Body of pancreas (tissue), 4 donors: Measurements from ENCODE around the gene SLC2A4RG.

Experiments used
- CTCF ChIP-seq, 7 experiments: fragments of 450-650 bp in 4 of 7; fragments of 200-600 bp in 3 of 7; sonication (generic) in 3 of 7; IDR thresholded peaks; one replicate each; pipeline ENCODE4 v1.5.1; 2016 to 2019; ENCODE audit warnings: antibody characterized with exemption in 7 of 7
- POLR2A ChIP-seq, 3 donors: fragments of 450-650 bp; IDR thresholded peaks; one replicate each; pipeline ENCODE4 v1.6.1; 2016; ENCODE audit warnings: antibody characterized with exemption in 3 of 3, mild to moderate bottlenecking in 2 of 3

- no peak for TF ChIP-seq CTCF (IDR thresholded peaks at IDR 0.05)
- no peak for TF ChIP-seq POLR2A (IDR thresholded peaks at IDR 0.05)
Observed at GRCh38 chr20:63706027-63706695, 33.4 kb upstream of the SLC2A4RG start.
